ENCODE data around the gene CD2AP.
"Not testable (repeated sequence)": the region's sequence is repeated elsewhere in the genome, so short reads cannot be mapped to it uniquely, and the experiment has no call there.

The CD2AP gene

GRCh38 chr6:47634210-47635047 is 156.8 kb downstream of the CD2AP start:
- no peak for DNase-seq (ENCODE audit: low read depth)

- DNase-seq (ENCODE audit: low read depth): no peak
Measured at GRCh38 chr6:47646689-47647088, 169.1 kb downstream of the CD2AP start.

GRCh38 chr6:47647188-47647587 is 169.6 kb downstream of the CD2AP start:
- DNase-seq (ENCODE audit: low read depth): no peak

- not testable (repeated sequence) for DNase-seq (ENCODE audit: low read depth)
Measured at GRCh38 chr6:47647626-47648025, 170.0 kb downstream of the CD2AP start.

GRCh38 chr6:47648031-47648430 is 170.4 kb downstream of the CD2AP start:
- DNase-seq (ENCODE audit: low read depth): no peak

- DNase-seq (ENCODE audit: low read depth): no peak
Measured at GRCh38 chr6:47650553-47651432, 173.2 kb downstream of the CD2AP start.

GRCh38 chr6:47651505-47651944 is 173.9 kb downstream of the CD2AP start:
- peak; percentile 67 for DNase-seq (ENCODE audit: low read depth)

- DNase-seq (ENCODE audit: low read depth): no peak
Measured at GRCh38 chr6:47653706-47654105, 176.1 kb downstream of the CD2AP start.

- DNase-seq (ENCODE audit: low read depth): no peak
Measured at GRCh38 chr6:47654255-47654654, 176.7 kb downstream of the CD2AP start.

GRCh38 chr6:47655719-47656595 is 178.4 kb downstream of the CD2AP start:
- DNase-seq (ENCODE audit: low read depth): peak; percentile 29

GRCh38 chr6:47661960-47662359 is 184.4 kb downstream of the CD2AP start:
- no peak for DNase-seq (ENCODE audit: low read depth)

- DNase-seq (ENCODE audit: low read depth): no peak
Measured at GRCh38 chr6:47663462-47664216, 186.1 kb downstream of the CD2AP start.

GRCh38 chr6:47665112-47665511 is 187.5 kb downstream of the CD2AP start:
- DNase-seq (ENCODE audit: low read depth): no peak

GRCh38 chr6:47669684-47670513 is 192.3 kb downstream of the CD2AP start:
- peak; percentile 16 for DNase-seq (ENCODE audit: low read depth)

- DNase-seq (ENCODE audit: low read depth): no peak
Measured at GRCh38 chr6:47670851-47671250, 193.3 kb downstream of the CD2AP start.

GRCh38 chr6:47671777-47672176 is 194.2 kb downstream of the CD2AP start:
- no peak for DNase-seq (ENCODE audit: low read depth)

GRCh38 chr6:47672816-47673215 is 195.2 kb downstream of the CD2AP start:
- DNase-seq (ENCODE audit: low read depth): peak; percentile 1

GRCh38 chr6:47674673-47675072 is 197.1 kb downstream of the CD2AP start:
- no peak for DNase-seq (ENCODE audit: low read depth)
